Ovary (tissue), 9 donors: ENCODE data around the gene KDELR3. TPM values are rescaled to one million over a fixed set of nuclear protein-coding genes. Genes with fewer than 3 reads are reported as not detected.
"Not testable (repeated sequence)": the region's sequence is repeated elsewhere in the genome, so short reads cannot be mapped to it uniquely, and the experiment has no call there.

ENCODE experiments used
- DNase-seq, 5 donors: peaks; one replicate each; pipeline ENCODE4 v3.0.0-alpha.2; 2019 to 2020
- H3K27ac ChIP-seq, 2 donors: fragments of 200-600 bp; one replicate each; pipeline versions ENCODE4 v1.5.1 to v1.8.0; 2019 to 2022
- H3K27me3 ChIP-seq: fragments of 200-600 bp; one replicate; pipeline ENCODE4 v1.8.0; 2022
- H3K36me3 ChIP-seq: fragments of 200-600 bp; sonication (generic); one replicate; pipeline ENCODE4 v1.5.1; 2019
- H3K4me1 ChIP-seq: one replicate; pipeline ENCODE4 v1.8.1; 2013; ENCODE audit warnings: mild to moderate bottlenecking, moderate library complexity; ENCODE audit not compliant: insufficient read depth
- H3K4me3 ChIP-seq: fragments of 200-600 bp; sonication (generic); one replicate; pipeline ENCODE4 v1.5.1; 2017
- H3K9me3 ChIP-seq, 2 donors: fragments of 200-600 bp in 1 of 2; sonication (generic) in 1 of 2; one replicate each; pipeline versions ENCODE4 v1.5.1 to v1.8.1; 2013 to 2019; ENCODE audit warnings: mild to moderate bottlenecking in 1 of 2, moderate library complexity in 1 of 2
- EP300 ChIP-seq: sonication (generic); formaldehyde crosslinking; IDR thresholded peaks from one replicate; pipeline ENCODE4 v1.6.1; 2017; ENCODE audit warnings: antibody characterized with exemption
- POLR2A ChIP-seq: fragments of 450-650 bp; IDR thresholded peaks from one replicate; pipeline ENCODE4 v1.6.1; 2017; ENCODE audit warnings: antibody characterized with exemption, mild to moderate bottlenecking, moderate library complexity
- WGBS, 3 donors: extraction: QIAGEN DNeasy Blood & Tissue Kit in 1 of 3; methylation state at CpG; one replicate each; pipeline versions ENCODE4 v1.1.5 to v1.1.7; 2013 to 2017; 5-methylcytosine and 5-hydroxymethylcytosine counted together
- intact Hi-C, 4 donors: fragments of 100-400 bp; cut with DNase I; formaldehyde crosslinking; loops; one replicate each; pipeline versions ENCODE4 v1.11.0 to v1.15.1; 2022 to 2023
- polyA plus RNA-seq, 2 donors: library from polyadenylated mRNA; stranded (reverse); fragments of 200-250 nt in 1 of 2; fragments of 350-450 nt in 1 of 2; fragmentation: Illumina TruSeq in 1 of 2; extraction: RNeasy Lipid Tissue Mini Kit (QIAGEN cat#74804) in 1 of 2; gene quantifications; one replicate each; pipeline ENCODE4 v1.2.3, GENCODE V29; 2013 to 2014
- total RNA-seq, 7 donors: library from RNA; depleted of rRNA in 2 of 7; stranded (reverse); fragments of >200 nt in 2 of 7; fragmentation: NEBNext Ultra II Directional in 3 of 7; extraction: Animal tissue kit (Norgen Biotek cat#: 25700) in 3 of 7; gene quantifications; one replicate each; pipeline versions ENCODE4 v1.1.0 to v1.2.4, GENCODE V29; 2016 to 2023
- TF ChIP-seq, protein P1 (sequence below), 3 donors: fragments of 450-650 bp in 2 of 3; fragments of 200-600 bp in 1 of 3; IDR thresholded peaks; one replicate each; pipeline versions ENCODE4 v1.5.1 to v1.8.0; 2016 to 2022; ENCODE audit warnings: antibody characterized with exemption in 3 of 3, mild to moderate bottlenecking in 1 of 3
- donor health status: DM: no; HTN: no; CAD: no; lungs with moderate emphysema.
- donor health status: DM: no; HTN: no; CAD: no.
- donor health status: Bipolar disorder and iron deficiency.
- donor health status: DM: yes; HTN: yes; CAD: no.
- donor health status: DM: no; HTN: no; CAD: no.
- donor health status: DM: yes; HTN: yes; CAD: no.

KDELR3 gene
- total and polyA plus RNA-seq, 9 donors = 0.81 to 26.9 (median 2.4) TPM

DNA sequence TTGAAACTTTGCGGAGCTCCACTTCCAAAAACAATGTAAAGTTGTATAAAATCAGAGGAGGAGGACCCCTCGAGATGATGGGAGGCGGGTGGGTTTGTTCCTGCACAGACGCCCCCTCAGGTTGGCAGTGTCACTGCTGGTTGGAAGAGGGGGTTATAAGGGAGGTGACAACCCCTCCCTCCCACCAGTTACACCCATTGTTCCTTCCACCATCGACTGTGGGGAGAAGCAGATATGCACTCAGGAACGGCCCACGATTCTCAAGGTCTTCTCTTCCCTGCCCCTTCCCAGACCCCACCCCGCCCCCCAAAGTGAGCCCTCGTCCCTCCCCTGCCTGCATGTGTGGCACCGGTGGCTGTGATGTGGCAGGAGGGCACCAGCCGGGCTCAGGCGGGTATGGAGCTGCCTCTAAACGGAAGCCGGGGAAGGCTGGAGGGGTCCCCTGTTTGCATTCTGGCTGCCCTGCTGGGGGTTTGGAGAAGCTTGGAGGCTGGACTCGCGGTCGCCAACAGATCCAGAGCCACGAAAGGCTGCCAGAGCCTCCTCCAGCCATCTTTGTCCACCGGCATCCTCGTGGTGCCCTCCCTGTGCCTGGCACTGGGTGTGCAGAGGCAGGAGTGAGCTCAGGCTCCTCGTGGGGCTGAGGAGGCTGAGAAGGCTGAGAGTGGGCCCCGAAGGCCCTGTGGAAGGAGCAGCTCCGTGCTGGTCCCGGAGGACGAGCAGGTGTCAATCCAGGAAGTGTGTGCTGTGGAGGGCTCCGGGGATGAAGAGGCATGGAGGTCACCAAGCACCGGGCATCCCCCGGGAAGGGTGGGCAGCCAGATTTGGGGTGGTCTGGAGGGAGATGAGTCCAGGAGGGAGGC lies 778 bp downstream of the KDELR3 start:
- TF ChIP-seq, protein P1, sequence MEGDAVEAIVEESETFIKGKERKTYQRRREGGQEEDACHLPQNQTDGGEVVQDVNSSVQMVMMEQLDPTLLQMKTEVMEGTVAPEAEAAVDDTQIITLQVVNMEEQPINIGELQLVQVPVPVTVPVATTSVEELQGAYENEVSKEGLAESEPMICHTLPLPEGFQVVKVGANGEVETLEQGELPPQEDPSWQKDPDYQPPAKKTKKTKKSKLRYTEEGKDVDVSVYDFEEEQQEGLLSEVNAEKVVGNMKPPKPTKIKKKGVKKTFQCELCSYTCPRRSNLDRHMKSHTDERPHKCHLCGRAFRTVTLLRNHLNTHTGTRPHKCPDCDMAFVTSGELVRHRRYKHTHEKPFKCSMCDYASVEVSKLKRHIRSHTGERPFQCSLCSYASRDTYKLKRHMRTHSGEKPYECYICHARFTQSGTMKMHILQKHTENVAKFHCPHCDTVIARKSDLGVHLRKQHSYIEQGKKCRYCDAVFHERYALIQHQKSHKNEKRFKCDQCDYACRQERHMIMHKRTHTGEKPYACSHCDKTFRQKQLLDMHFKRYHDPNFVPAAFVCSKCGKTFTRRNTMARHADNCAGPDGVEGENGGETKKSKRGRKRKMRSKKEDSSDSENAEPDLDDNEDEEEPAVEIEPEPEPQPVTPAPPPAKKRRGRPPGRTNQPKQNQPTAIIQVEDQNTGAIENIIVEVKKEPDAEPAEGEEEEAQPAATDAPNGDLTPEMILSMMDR (IDR thresholded peaks at IDR 0.05) = no peak
- TF ChIP-seq POLR2A = no peak
- TF ChIP-seq EP300 = no peak
- H3K27ac ChIP-seq = no peak overlapping the region

DNA sequence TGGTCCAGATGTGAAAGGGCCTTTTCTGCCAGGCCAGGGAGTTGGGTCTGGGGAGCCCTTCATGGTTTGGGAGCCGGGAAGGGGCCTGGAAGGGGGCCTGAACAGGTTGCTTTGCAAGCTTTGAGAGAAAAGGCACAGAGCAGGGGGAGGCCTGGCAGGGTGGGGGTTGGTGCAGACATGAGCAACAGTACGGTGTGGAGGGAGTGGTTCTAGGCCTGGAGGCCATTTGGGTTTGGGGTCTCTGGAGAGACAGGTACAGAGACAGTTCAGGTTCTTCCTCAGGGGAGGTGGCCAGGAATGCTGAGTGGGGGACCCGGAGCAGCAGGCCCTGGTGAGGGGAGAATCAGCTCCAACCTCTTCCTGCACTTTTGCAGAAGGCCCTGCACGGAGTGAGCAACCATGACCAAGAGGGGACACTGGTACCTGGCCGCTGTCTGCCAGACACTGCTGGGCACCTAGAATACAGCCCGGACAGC lies 1.4 kb downstream of the KDELR3 start:
- 92 to 96% (median 96%) methylated on average over 6 of the region's 6 CpGs for WGBS, 3 donors
- Histone ChIP-seq H3K4me1 (peaks cover 5% of the 10 kb centered on the region), H3K27me3 (no peaks in the 10 kb centered on the region), H3K27ac (no peak overlapping the region), H3K9me3 (no peaks in the 10 kb centered on the region), H3K36me3 (no peaks in the 10 kb centered on the region), H3K4me3 (no peak overlapping the region)
- TF ChIP-seq POLR2A = no peak
- TF ChIP-seq, protein P1 (IDR thresholded peaks at IDR 0.05) = no peak
- TF ChIP-seq EP300 = no peak
- intact Hi-C loops = no loop called here
- no peak for DNase-seq

More for the DNA sequence above, 778 bp downstream of the KDELR3 start:
- Histone ChIP-seq H3K4me3 (peak overlapping the region; percentile 47), H3K36me3 (no peaks in the 10 kb centered on the region), H3K9me3 (no peaks in the 10 kb centered on the region), H3K4me1 (peaks cover 5% of the 10 kb centered on the region), H3K27me3 (no peaks in the 10 kb centered on the region)
- DNase-seq = peak in 1 of 5 donors; percentile 39
- intact Hi-C loops = no loop called here
- WGBS, 3 donors = 40 to 46% (median 43%) methylated on average over 24 to 28 of the region's 28 CpGs

DNA sequence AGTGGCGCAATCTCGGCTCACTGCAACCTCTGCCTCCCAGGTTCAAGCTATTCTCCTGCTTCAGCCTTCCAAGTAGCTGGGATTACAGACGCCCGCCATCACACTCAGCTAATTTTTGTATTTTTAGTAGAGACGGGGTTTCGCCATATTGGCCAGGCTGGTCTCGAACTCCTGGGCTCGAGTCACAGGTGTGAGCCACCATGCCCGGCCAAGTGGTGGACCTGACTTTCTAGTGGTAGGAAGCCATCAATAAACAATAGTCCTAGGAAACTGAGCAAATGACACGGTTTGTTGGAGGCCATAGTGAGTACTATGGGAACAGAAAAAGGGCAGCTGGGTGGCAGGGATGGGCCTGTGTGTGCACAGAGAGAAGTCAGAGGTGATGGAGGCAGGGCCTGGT lies 2.3 kb downstream of the KDELR3 start:
- H3K36me3 ChIP-seq, H3K4me1 ChIP-seq, H3K4me3 ChIP-seq, H3K9me3 ChIP-seq, H3K27ac ChIP-seq, intact Hi-C loops, H3K27me3 ChIP-seq: not testable (repeated sequence)
- DNase-seq = peak in 1 of 5 donors; percentile 25
- WGBS, 3 donors = 91 to 95% (median 95%) methylated on average over 10 of the region's 10 CpGs

DNA sequence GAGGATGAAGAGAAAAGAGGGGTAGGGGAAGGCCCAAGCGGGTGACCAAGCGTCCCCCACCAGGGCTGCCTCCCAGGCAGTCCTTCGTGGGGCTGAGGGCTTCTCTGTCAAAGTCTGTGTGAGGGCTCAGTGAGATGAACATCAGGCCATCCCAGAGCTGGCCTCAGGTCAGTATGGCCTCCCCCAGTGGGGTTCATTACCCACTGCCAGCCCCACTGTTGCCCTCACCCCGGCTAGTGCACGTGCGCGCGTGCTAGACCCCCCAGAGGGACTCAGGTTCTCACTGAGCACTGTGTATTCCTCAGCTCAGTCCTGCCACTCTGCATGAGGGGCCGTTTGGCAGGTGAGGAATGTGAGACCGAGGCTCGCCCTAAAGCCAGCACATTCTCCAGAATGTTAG lies 3.3 kb downstream of the KDELR3 start:
- WGBS, 3 donors = 84 to 89% (median 87%) methylated on average over 11 of the region's 11 CpGs
- DNase-seq = peak in 2 of 5 donors; percentile 10 to 20
- no peaks in the 10 kb centered on the region for H3K9me3 ChIP-seq
- no peaks in the 10 kb centered on the region for H3K36me3 ChIP-seq
- H3K4me1 ChIP-seq = peaks cover 5% of the 10 kb centered on the region
- H3K27ac ChIP-seq = no peak overlapping the region
- TF ChIP-seq POLR2A = no peak
- H3K27me3 ChIP-seq = no peaks in the 10 kb centered on the region
- intact Hi-C loops = no loop called here
- H3K4me3 ChIP-seq = no peak overlapping the region

- intact Hi-C loops = no loop called here
- peak in 1 of 5 donors; percentile 6 for DNase-seq
- H3K9me3 ChIP-seq = no peaks in the 10 kb centered on the region
- no peak overlapping the region for H3K27ac ChIP-seq
- TF ChIP-seq, protein P1 (IDR thresholded peaks at IDR 0.05) = no peak
- TF ChIP-seq EP300 = no peak
- no peak for TF ChIP-seq POLR2A
- no peaks in the 10 kb centered on the region for H3K27me3 ChIP-seq
- 69 to 74% (median 71%) methylated on average over 10 of the region's 10 CpGs for WGBS, 3 donors
- H3K4me1 ChIP-seq = no peaks in the 10 kb centered on the region
- H3K4me3 ChIP-seq = no peak overlapping the region
- no peaks in the 10 kb centered on the region for H3K36me3 ChIP-seq
These were observed 6.2 kb downstream of the KDELR3 start for GRCh38 chr22:38474003-38474607.
